ENCODE measurements around the gene GGTLC3.
A peak's percentile ranks its signal among the peaks of the same experiment; 100 is the strongest.
"Not testable (repeated sequence)": the region's sequence is repeated elsewhere in the genome, so short reads cannot be mapped to it uniquely, and the experiment has no call there.

The GGTLC3 gene

DNA sequence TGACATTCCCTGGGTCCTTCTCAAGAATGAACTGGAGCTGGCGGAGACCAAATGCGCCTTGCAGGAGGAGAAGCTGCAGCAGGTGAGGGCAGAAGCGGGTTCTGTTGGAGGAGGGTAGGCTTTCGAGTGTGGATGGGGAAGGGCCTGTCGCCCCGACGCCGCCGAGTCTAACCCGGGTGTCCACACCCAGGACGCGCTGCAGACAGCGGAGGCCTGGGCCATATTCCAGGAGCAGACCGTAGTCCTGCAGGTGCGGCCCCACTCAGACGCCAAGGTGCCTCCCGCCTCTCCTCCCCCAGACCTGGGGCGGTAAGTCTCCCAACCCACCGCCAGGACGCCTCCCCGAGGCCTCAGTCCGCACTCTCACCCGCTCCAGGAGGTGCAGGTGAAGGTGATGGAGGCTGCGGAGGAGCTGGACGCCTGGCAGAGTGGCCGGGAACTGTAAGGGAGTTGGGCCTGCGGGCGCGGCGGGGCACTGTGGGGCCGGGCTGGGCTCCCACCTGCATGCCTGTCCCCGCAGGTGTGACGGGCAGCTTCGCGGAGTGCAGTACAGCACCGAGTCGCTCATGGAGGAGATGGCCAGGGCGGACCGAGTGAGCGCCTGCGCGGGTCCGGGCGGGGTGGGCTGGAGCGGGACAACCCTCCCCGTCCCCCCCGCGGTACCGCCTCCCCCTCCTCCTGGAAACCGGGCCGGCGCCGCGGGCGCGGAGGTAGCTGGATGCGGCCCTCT is 11.6 kb upstream of the GGTLC3 start:
- DNase-seq, H3K9me3 Mint-ChIP-seq, H3K4me1 Mint-ChIP-seq, H3K27me3 Mint-ChIP-seq, CTCF ChIA-PET, H3K4me3 Mint-ChIP-seq, H3K36me3 Mint-ChIP-seq, H3K27ac Mint-ChIP-seq: not testable (repeated sequence)

- CTCF ChIA-PET, H3K36me3 Mint-ChIP-seq, H3K4me1 Mint-ChIP-seq, H3K4me3 Mint-ChIP-seq, H3K9me3 Mint-ChIP-seq, H3K27me3 Mint-ChIP-seq, H3K27ac Mint-ChIP-seq: not testable (repeated sequence)
- peak; percentile 79 for DNase-seq
Measured at GRCh38 chr22:18528597-18529415, 10.8 kb upstream of the GGTLC3 start.

DNA sequence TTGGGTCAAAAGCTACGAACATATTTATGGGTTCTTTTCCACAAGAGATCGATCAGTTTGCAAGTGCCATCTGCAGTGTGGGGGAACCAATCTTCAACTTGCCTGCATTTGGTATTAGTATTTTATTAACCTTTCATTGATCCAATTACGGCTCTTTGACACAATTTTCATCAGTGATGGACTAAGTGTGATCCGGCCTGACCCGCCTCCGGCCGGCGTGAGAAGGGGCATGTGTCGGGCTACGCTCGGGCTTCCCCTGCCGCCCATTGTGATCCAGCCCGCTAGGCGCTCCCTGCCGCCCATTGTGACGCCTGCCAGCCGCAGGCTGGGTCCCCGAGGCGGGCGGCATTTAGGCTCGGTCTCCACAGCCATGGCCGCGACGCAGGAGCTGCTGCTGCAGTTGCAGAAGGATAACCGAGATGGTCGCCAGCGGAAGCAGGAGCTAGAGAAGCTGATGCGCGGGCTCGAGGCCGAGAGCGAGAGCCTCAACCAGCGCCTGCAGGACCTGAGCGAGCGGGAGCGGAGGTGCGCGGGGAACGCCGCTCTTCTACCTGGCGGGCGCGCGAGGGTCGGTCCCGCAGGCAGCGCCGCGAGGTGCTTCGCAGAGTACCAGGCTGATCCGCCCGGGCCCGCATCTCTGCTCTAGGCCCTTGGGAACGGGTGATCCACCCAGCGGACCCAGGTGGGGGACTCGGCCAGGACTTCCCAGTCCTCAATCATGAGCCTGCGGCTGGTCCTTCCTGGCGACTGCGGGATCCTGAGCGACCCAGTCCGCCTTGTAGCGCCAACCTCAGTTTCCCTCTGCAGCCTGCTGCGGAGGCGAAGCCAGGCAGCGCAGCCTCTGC is 10.0 kb upstream of the GGTLC3 start, which contains the start of gene TMEM191B:
TMEM191B (plus strand) TSS at position 51 of the 845 bp plus-strand sequence; CDS start at position 230, 179 bp downstream.
- H3K27ac Mint-ChIP-seq, H3K4me3 Mint-ChIP-seq, H3K4me1 Mint-ChIP-seq, H3K36me3 Mint-ChIP-seq, H3K27me3 Mint-ChIP-seq, CTCF ChIA-PET, H3K9me3 Mint-ChIP-seq, DNase-seq: not testable (repeated sequence)

DNA sequence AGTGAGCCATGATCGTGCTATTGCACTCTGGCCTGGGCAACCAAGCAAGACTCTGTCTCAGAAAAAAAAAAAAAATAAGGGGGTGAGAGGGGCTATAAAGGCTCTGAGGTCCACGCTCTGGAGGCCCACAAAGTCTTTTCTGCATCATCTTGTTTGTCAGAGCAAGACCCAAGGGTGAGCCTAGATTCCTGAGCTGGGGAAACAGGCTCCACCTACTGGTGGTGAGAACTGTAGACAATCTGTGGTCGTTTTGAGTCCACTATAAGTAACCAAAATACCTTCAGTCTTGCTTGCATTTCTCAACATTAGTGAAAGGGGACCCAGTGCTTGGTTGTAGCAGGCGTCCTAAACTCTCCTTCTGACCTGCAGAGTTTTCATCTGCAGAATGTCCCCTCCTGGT is 5.4 kb upstream of the GGTLC3 start:
- H3K27me3 Mint-ChIP-seq, DNase-seq, H3K36me3 Mint-ChIP-seq, H3K4me1 Mint-ChIP-seq, H3K9me3 Mint-ChIP-seq, CTCF ChIA-PET, H3K27ac Mint-ChIP-seq, H3K4me3 Mint-ChIP-seq: not testable (repeated sequence)

DNA sequence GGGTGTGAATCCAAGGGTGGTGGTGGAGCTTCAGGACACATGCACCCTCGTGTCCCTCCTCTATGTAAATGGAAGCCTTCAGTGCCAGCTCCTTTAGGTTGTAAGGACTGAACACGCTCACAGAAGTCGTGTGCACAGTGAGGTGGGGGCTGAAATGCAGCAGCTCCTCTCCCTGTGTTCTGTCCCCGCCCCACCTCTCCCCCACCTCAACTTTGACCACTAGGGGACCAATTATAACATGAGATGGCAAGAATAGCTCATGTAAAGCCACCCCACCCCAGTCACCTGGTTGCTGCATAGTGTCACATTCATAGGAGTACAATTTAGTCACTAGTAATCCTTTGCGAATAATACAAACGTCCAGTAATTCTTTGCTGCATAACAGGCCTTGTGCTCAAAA is 4.8 kb upstream of the GGTLC3 start:
- CTCF ChIA-PET, DNase-seq, H3K27ac Mint-ChIP-seq, H3K4me3 Mint-ChIP-seq, H3K36me3 Mint-ChIP-seq, H3K27me3 Mint-ChIP-seq, H3K9me3 Mint-ChIP-seq, H3K4me1 Mint-ChIP-seq: not testable (repeated sequence)

GRCh38 chr22:18513454-18513853 is 4.5 kb downstream of the GGTLC3 start:
- H3K27me3 Mint-ChIP-seq, H3K36me3 Mint-ChIP-seq, H3K27ac Mint-ChIP-seq, H3K4me3 Mint-ChIP-seq, H3K9me3 Mint-ChIP-seq, CTCF ChIA-PET, DNase-seq, H3K4me1 Mint-ChIP-seq: not testable (repeated sequence)

- H3K36me3 Mint-ChIP-seq, H3K4me1 Mint-ChIP-seq, H3K9me3 Mint-ChIP-seq, DNase-seq, H3K27me3 Mint-ChIP-seq, CTCF ChIA-PET, H3K4me3 Mint-ChIP-seq, H3K27ac Mint-ChIP-seq: not testable (repeated sequence)
Measured at GRCh38 chr22:18512378-18512777, 5.6 kb downstream of the GGTLC3 start.

- H3K9me3 Mint-ChIP-seq, DNase-seq, H3K27ac Mint-ChIP-seq, H3K4me1 Mint-ChIP-seq, H3K27me3 Mint-ChIP-seq, CTCF ChIA-PET, H3K4me3 Mint-ChIP-seq, H3K36me3 Mint-ChIP-seq: not testable (repeated sequence)
Measured at GRCh38 chr22:18511327-18511726, 6.6 kb downstream of the GGTLC3 start.

DNA sequence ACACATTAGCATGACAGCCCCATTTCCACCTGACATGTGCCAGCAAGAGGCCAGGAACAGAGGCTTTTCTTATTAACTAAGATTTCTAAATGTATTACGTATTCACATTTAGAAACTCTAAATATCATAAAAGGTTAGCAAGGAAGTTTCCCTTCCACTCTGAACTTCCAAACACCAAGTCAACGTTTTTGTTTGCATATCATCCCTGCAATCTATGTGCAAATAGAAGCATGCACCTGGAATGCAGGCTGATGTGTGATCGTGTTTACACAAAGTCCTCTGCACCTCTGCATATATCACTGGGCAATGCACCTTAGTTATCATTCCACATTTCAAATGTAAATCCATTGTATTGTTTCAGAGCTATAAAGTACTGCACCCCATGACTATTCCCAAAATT is 21.7 kb downstream of the GGTLC3 start:
- H3K4me3 Mint-ChIP-seq, H3K27me3 Mint-ChIP-seq, CTCF ChIA-PET, H3K9me3 Mint-ChIP-seq, DNase-seq, H3K4me1 Mint-ChIP-seq, H3K27ac Mint-ChIP-seq, H3K36me3 Mint-ChIP-seq: not testable (repeated sequence)
